Endothelial cell of umbilical vein (primary cell): Measurements from ENCODE around the gene ABCB6. TPM values are rescaled to one million over a fixed set of nuclear protein-coding genes. Genes with fewer than 3 reads are reported as not detected.

ENCODE experiments used
- BruUV-seq: library from RNA; stranded (reverse); fragments of 400-500 nt; replicated peaks from 2 replicates; lab custom pipeline; 2021; lab: Mats Ljungman, UMichigan
- CTCF ChIA-PET: fragments of 300-600, 350-600 bp; sonication (Branson Sonifier 250); formaldehyde crosslinking; loops from one replicate; lab custom pipeline; 2021; ENCODE audit warnings: antibody characterized with exemption, inconsistent platforms; lab: Charles Lee
- POLR2A ChIA-PET: fragments of 300-600, 350-600 bp; sonication (Branson Sonifier 250); formaldehyde crosslinking; loops from one replicate; lab custom pipeline; 2021; ENCODE audit warnings: antibody characterized with exemption, inconsistent platforms; lab: Charles Lee
- DNase-seq: peaks from one replicate; pipeline ENCODE4 v3.0.0-alpha.2; 2011; ENCODE audit warnings: low read depth, low spot score
- FAIRE-seq: peaks from 2 replicates; lab custom pipeline; 2011; peaks lifted over from hg19 to GRCh38; lab: Jason Lieb, UNC
- H2AFZ ChIP-seq: 2 replicates; pipeline ENCODE4 v1.6.0; 2012; ENCODE audit warnings: low read depth, low read length, control low read depth, inconsistent platforms
- H3K27ac ChIP-seq: 2 replicates; pipeline ENCODE4 v1.5.1; 2011; ENCODE audit warnings: low read depth, mild to moderate bottlenecking, control low read depth, low read length, moderate library complexity; ENCODE audit not compliant: insufficient read depth
- H3K27me3 ChIP-seq, 2 experiments: 2 replicates each; pipeline versions ENCODE4 v1.6.0 to v1.6.1; 2011; ENCODE audit warnings: low read length in 2 of 2, mixed read lengths in 1 of 2; ENCODE audit not compliant: control insufficient read depth in 2 of 2, insufficient read depth in 2 of 2
- H3K36me3 ChIP-seq, 2 experiments: 2 replicates in 1 of 2; 3 replicates in 1 of 2; pipeline ENCODE4 v1.5.1; 2011; ENCODE audit warnings: low read length in 2 of 2, mild to moderate bottlenecking in 1 of 2, moderate library complexity in 1 of 2; ENCODE audit not compliant: control insufficient read depth in 2 of 2, insufficient read depth in 2 of 2; ENCODE audit errors: extremely low read depth in 1 of 2
- H3K4me1 ChIP-seq: 3 replicates; pipeline ENCODE4 v1.5.1; 2011; ENCODE audit warnings: mild to moderate bottlenecking, low read length; ENCODE audit not compliant: control insufficient read depth, insufficient read depth; ENCODE audit errors: extremely low read depth
- H3K4me2 ChIP-seq: 2 replicates; pipeline ENCODE4 v1.6.1; 2011; ENCODE audit warnings: low read length, control low read depth, mixed read lengths; ENCODE audit not compliant: insufficient read depth
- H3K4me3 ChIP-seq, 3 experiments: fragments of 200-600 bp in 1 of 3; sonication (generic), shearing (Covaris generic) in 1 of 3; replicated peaks in 1 of 3; 2 replicates each; pipeline ENCODE4 v1.5.1; 2011 to 2016; ENCODE audit warnings: control low read depth in 3 of 3, low read length in 3 of 3, mild to moderate bottlenecking in 2 of 3, inconsistent platforms in 1 of 3, low read depth in 1 of 3, moderate library complexity in 1 of 3; ENCODE audit not compliant: insufficient read depth in 1 of 3
- H3K79me2 ChIP-seq: 2 replicates; pipeline ENCODE4 v1.6.0; 2012; ENCODE audit warnings: low read length, inconsistent platforms; ENCODE audit not compliant: control insufficient read depth, insufficient read depth
- H3K9ac ChIP-seq: replicated peaks from 2 replicates; pipeline ENCODE3; 2011; ENCODE audit warnings: low read length, control low read depth; ENCODE audit not compliant: insufficient read depth; ENCODE audit errors: extremely low read depth
- H3K9me1 ChIP-seq: replicated peaks from 3 replicates; pipeline ENCODE4 v1.6.0; 2011; ENCODE audit warnings: mild to moderate bottlenecking, low read length; ENCODE audit not compliant: control insufficient read depth, insufficient read depth; ENCODE audit errors: extremely low read depth
- H3K9me3 ChIP-seq: replicated peaks from 2 replicates; pipeline ENCODE4 v1.5.1; 2012; ENCODE audit warnings: low read length, inconsistent platforms; ENCODE audit not compliant: control insufficient read depth, insufficient read depth
- H4K20me1 ChIP-seq: replicated peaks from 2 replicates; pipeline ENCODE3; 2011; ENCODE audit warnings: mild to moderate bottlenecking, low read length; ENCODE audit not compliant: control insufficient read depth, insufficient read depth; ENCODE audit errors: extremely low read depth
- CTCF ChIP-seq, 2 donors: IDR thresholded peaks; 1 replicate in 1 of 2; 2 replicates in 1 of 2; pipeline ENCODE4 v1.5.1; 2011; ENCODE audit warnings: low read length in 2 of 2, mild to moderate bottlenecking in 2 of 2, moderate library complexity in 2 of 2, control low read depth in 1 of 2, inconsistent platforms in 1 of 2, low read depth in 1 of 2; ENCODE audit not compliant: insufficient read depth in 1 of 2; ENCODE audit errors: extremely low read depth in 1 of 2
- EZH2 ChIP-seq: IDR thresholded peaks from 2 replicates; pipeline ENCODE4 v1.6.1; 2012; ENCODE audit warnings: borderline replicate concordance, low read depth, mild to moderate bottlenecking, moderate library complexity, low read length, inconsistent platforms; ENCODE audit not compliant: severe bottlenecking
- FOS ChIP-seq: IDR thresholded peaks from 2 replicates; pipeline ENCODE4 v1.6.1; 2011; ENCODE audit warnings: mild to moderate bottlenecking, low read length, moderate library complexity, borderline replicate concordance; ENCODE audit not compliant: insufficient read depth
- GATA2 ChIP-seq: IDR thresholded peaks from 2 replicates; pipeline ENCODE4 v1.7.0; 2011; ENCODE audit warnings: low read depth, mild to moderate bottlenecking, moderate library complexity, mixed read lengths, low read length; ENCODE audit not compliant: insufficient read length, insufficient read depth
- JUN ChIP-seq: IDR thresholded peaks from 2 replicates; pipeline ENCODE4 v1.6.1; 2011; ENCODE audit warnings: borderline replicate concordance, low read depth; ENCODE audit not compliant: insufficient read length, insufficient read depth
- MAX ChIP-seq: IDR thresholded peaks from 2 replicates; pipeline ENCODE4 v1.6.1; 2011; ENCODE audit not compliant: insufficient read depth, insufficient read length
- MYC ChIP-seq: IDR thresholded peaks from one replicate; pipeline ENCODE4 v1.6.1; 2011; ENCODE audit warnings: mild to moderate bottlenecking, low read depth, low read length
- POLR2A ChIP-seq: IDR thresholded peaks from 2 replicates; pipeline ENCODE4 v1.6.1; 2012; ENCODE audit warnings: low read depth, mild to moderate bottlenecking, control low read depth, low read length
- POLR2AphosphoS5 ChIP-seq: IDR thresholded peaks from 2 replicates; pipeline ENCODE4 v1.6.1; 2012; ENCODE audit warnings: low read depth, mild to moderate bottlenecking, control low read depth, low read length, moderate library complexity; ENCODE audit not compliant: insufficient read depth
- dilution Hi-C: fragments of 300-500 bp; cut with MboI; formaldehyde crosslinking; loops from one replicate; pipeline ENCODE4 v1.15.0; 2019; ENCODE audit warnings: low sequenced_read_pairs; ENCODE audit not compliant: extremely low pct_ligation_motif_present
- intact Hi-C: fragments of 100-400 bp; cut with micrococcal nuclease; formaldehyde crosslinking; loops from one replicate; pipeline ENCODE4 v1.10.0; 2022
- polyA plus RNA-seq, 4 experiments: library from polyadenylated mRNA; depleted of rRNA in 3 of 4; stranded (reverse) in 3 of 4; unstranded in 1 of 4; fragments of >200 nt; gene quantifications; 2 replicates each; pipeline versions ENCODE4 v1.2.1 to v1.2.3, GENCODE V29; 2011 to 2012; ENCODE audit warnings: missing spikeins in 1 of 4
- total RNA-seq: library from RNA; stranded (reverse); gene quantifications from 2 replicates; pipeline ENCODE4 v1.2.3, GENCODE V29; 2021

ABCB6 gene
- total and polyA plus RNA-seq, 2 donors (not counting 3 experiments of a cell fraction or from before 2014, with no cell fraction given), result 25.7 to 32.5 TPM

GRCh38 chr2:219168932-219169331 is 49.8 kb downstream of the ABCB6 start:
- H2AFZ ChIP-seq, result no peak overlapping the region
- no peaks in the 10 kb centered on the region for H3K4me1 ChIP-seq
- TF ChIP-seq MYC, result no peak
- no peak for TF ChIP-seq JUN
- TF ChIP-seq FOS, result no peak
- no peak for TF ChIP-seq POLR2AphosphoS5
- TF ChIP-seq GATA2, result no peak
- no peak for TF ChIP-seq CTCF (IDR thresholded peaks at IDR 0.05; ENCODE audit: extremely low read depth in 1 of 2, insufficient read depth in 1 of 2, low read depth in 1 of 2, low read length in 2 of 2)
- TF ChIP-seq MAX, result no peak
- no peak for TF ChIP-seq EZH2
- TF ChIP-seq POLR2A, result no peak
- BruUV-seq, result no TSS peak
- H3K4me2 ChIP-seq, result no peak overlapping the region
- dilution Hi-C loops, result no loop called here
- no peak overlapping the region for H3K9ac ChIP-seq
- CTCF ChIA-PET, result interaction anchor here (5.2 kb wide), 1 partner anchor 126 kb away, joined by 32 read pairs; no protein-coding TSS in a partner anchor
- H3K27ac ChIP-seq, result no peak overlapping the region
- intact Hi-C loops, result no loop called here
- peaks cover 0 to 13% of the 10 kb centered on the region in 2 experiments for H3K36me3 ChIP-seq
- POLR2A ChIA-PET, result no interaction called here
- DNase-seq, result no peak
- H4K20me1 ChIP-seq, result peaks cover 3% of the 10 kb centered on the region
- no peaks in the 10 kb centered on the region for H3K79me2 ChIP-seq
- no peak for FAIRE-seq
- no peaks in the 10 kb centered on the region for H3K27me3 ChIP-seq
- no peaks in the 10 kb centered on the region for H3K9me3 ChIP-seq
- H3K9me1 ChIP-seq, result no peaks in the 10 kb centered on the region
- no peak overlapping the region for H3K4me3 ChIP-seq
